Measurements from ENCODE around the gene SMYD3. TPM values are rescaled to one million over a fixed set of nuclear protein-coding genes. Genes with fewer than 3 reads are reported as not detected.
"Not testable (repeated sequence)": the region's sequence is repeated elsewhere in the genome, so short reads cannot be mapped to it uniquely, and the experiment has no call there.

SMYD3 gene
- total RNA-seq, 1 donor from 2014 or later, result 29.3 TPM

- H3K4me1 Mint-ChIP-seq (ENCODE audit: low read depth), result peaks cover 23% of the 10 kb centered on the region
- no peak for DNase-seq (ENCODE audit: low spot score)
- H3K27me3 Mint-ChIP-seq (ENCODE audit: low read depth), result no peaks in the 10 kb centered on the region
- H3K4me3 Mint-ChIP-seq (ENCODE audit: unreplicated experiment), result no peak overlapping the region
- H3K27ac Mint-ChIP-seq (ENCODE audit: unreplicated experiment), result peak overlapping the region; percentile 93
- peaks cover 3% of the 10 kb centered on the region for H3K9me3 Mint-ChIP-seq (ENCODE audit: low read depth)
- no peak for TF ChIP-seq CTCF (IDR thresholded peaks at IDR 0.05)
- H3K36me3 Mint-ChIP-seq (ENCODE audit: low read depth), result peaks cover 3% of the 10 kb centered on the region
Observed at GRCh38 chr1:245822996-245823395, 684.1 kb downstream of the SMYD3 start.

- not testable (repeated sequence) for H3K4me3 Mint-ChIP-seq (ENCODE audit: unreplicated experiment); H3K36me3 Mint-ChIP-seq (ENCODE audit: low read depth); H3K9me3 Mint-ChIP-seq (ENCODE audit: low read depth); DNase-seq (ENCODE audit: low spot score); H3K27me3 Mint-ChIP-seq (ENCODE audit: low read depth); H3K27ac Mint-ChIP-seq (ENCODE audit: unreplicated experiment)
- peaks cover 14% of the 10 kb centered on the region for H3K4me1 Mint-ChIP-seq (ENCODE audit: low read depth)
Observed at GRCh38 chr1:245818363-245818762, 688.7 kb downstream of the SMYD3 start.

DNA sequence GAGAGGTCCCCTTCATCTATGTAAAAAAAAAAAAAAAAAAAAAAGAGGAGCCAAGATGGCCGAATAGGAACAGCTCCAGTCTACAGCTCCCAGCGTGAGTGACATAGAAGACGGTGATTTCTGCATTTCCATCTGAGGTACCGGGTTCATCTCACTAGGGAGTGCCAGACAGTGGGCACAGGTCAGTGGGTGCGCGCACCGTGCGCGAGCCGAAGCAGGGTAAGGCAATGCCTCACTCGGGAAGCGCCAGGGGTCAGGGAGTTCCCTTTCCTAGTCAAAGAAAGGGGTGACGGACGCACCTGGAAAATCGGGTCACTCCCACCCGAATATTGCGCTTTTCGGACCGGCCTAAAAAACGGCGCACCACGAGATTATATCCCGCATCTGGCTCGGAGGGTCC lies 690.6 kb downstream of the SMYD3 start:
- H3K36me3 Mint-ChIP-seq (ENCODE audit: low read depth); H3K4me3 Mint-ChIP-seq (ENCODE audit: unreplicated experiment); H3K27me3 Mint-ChIP-seq (ENCODE audit: low read depth); DNase-seq (ENCODE audit: low spot score); H3K27ac Mint-ChIP-seq (ENCODE audit: unreplicated experiment); H3K4me1 Mint-ChIP-seq (ENCODE audit: low read depth); H3K9me3 Mint-ChIP-seq (ENCODE audit: low read depth): not testable (repeated sequence)

GRCh38 chr1:245814651-245815050 lies 692.4 kb downstream of the SMYD3 start:
- no peak overlapping the region for H3K27ac Mint-ChIP-seq (ENCODE audit: unreplicated experiment)
- no peak for TF ChIP-seq CTCF (IDR thresholded peaks at IDR 0.05)
- H3K27me3 Mint-ChIP-seq (ENCODE audit: low read depth), result no peaks in the 10 kb centered on the region
- H3K4me1 Mint-ChIP-seq (ENCODE audit: low read depth), result peaks cover 4% of the 10 kb centered on the region
- DNase-seq (ENCODE audit: low spot score), result no peak
- H3K9me3 Mint-ChIP-seq (ENCODE audit: low read depth), result no peaks in the 10 kb centered on the region
- no peak overlapping the region for H3K4me3 Mint-ChIP-seq (ENCODE audit: unreplicated experiment)
- peaks cover 3% of the 10 kb centered on the region for H3K36me3 Mint-ChIP-seq (ENCODE audit: low read depth)

DNA sequence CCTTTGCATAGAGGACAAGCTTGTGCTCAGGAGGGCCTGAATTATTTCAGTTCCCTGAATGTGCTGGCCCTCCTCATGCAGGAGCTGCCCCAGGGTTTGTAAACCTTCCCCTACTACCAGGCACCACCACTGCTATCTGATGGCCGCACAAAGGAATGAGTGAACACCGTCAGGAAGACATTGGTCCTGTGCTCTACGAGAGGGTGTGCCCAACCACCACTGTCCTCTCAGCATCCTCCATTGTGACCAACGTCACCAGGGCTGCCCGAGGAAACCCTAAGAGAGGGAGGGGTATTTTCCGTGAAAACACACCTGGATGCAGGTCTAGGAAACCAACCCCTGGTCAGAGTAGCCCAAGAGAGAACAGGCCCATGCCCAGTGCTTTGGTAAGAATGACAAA lies 694.8 kb downstream of the SMYD3 start:
- no peaks in the 10 kb centered on the region for H3K9me3 Mint-ChIP-seq (ENCODE audit: low read depth)
- no peak for TF ChIP-seq CTCF (IDR thresholded peaks at IDR 0.05)
- DNase-seq (ENCODE audit: low spot score), result no peak
- H3K27ac Mint-ChIP-seq (ENCODE audit: unreplicated experiment), result peak overlapping the region; percentile 42
- peaks cover 3% of the 10 kb centered on the region for H3K36me3 Mint-ChIP-seq (ENCODE audit: low read depth)
- no peak overlapping the region for H3K4me3 Mint-ChIP-seq (ENCODE audit: unreplicated experiment)
- peaks cover 2% of the 10 kb centered on the region for H3K4me1 Mint-ChIP-seq (ENCODE audit: low read depth)
- no peaks in the 10 kb centered on the region for H3K27me3 Mint-ChIP-seq (ENCODE audit: low read depth)

DNA sequence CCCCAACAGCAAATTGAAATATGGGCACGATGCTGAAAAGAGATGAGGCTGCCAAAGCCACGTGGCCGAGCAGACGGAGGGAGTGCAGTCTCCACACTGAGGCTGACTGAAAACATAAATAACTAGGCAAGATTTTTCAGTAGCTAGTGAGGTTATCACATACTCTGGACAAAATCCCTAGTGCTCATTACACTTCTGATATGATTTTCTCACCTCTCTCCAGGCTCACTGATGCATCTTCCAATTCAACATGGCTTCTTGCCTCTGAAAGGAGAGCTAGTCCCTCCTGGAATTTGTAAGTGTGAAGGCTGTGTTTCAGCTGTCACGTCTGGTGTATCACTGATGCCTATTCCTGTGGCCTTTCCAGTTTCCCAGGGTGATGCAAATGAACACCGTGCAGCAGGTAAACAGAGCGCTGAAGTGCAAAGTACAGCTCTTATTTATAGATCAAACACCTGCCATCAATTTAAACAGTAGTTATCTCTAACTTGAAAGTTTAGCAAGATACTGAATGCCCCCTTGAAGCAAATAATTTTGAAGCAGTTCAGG lies 696.2 kb downstream of the SMYD3 start:
- Mint-ChIP-seq H3K27me3 (ENCODE audit: low read depth) (no peaks in the 10 kb centered on the region), H3K4me1 (ENCODE audit: low read depth) (no peaks in the 10 kb centered on the region), H3K27ac (ENCODE audit: unreplicated experiment) (no peak overlapping the region), H3K9me3 (ENCODE audit: low read depth) (no peaks in the 10 kb centered on the region), H3K36me3 (ENCODE audit: low read depth) (peaks cover 3% of the 10 kb centered on the region), H3K4me3 (ENCODE audit: unreplicated experiment) (no peak overlapping the region)
- DNase-seq (ENCODE audit: low spot score), result no peak
- TF ChIP-seq CTCF (IDR thresholded peaks at IDR 0.05), result no peak
